Hematopoietic multipotent progenitor cell treated with erythropoietin and hydrocortisone succinate and interleukin-3 and kit ligand, for 17 days (in vitro differentiated cells): Measurements from ENCODE around the gene RELN.
"Not testable (repeated sequence)": the region's sequence is repeated elsewhere in the genome, so short reads cannot be mapped to it uniquely, and the experiment has no call there.

Experiments used
- DNase-seq: peaks from one replicate; pipeline ENCODE4 v3.0.0-alpha.2; 2015; ENCODE audit warnings: low spot score

The RELN gene

DNA sequence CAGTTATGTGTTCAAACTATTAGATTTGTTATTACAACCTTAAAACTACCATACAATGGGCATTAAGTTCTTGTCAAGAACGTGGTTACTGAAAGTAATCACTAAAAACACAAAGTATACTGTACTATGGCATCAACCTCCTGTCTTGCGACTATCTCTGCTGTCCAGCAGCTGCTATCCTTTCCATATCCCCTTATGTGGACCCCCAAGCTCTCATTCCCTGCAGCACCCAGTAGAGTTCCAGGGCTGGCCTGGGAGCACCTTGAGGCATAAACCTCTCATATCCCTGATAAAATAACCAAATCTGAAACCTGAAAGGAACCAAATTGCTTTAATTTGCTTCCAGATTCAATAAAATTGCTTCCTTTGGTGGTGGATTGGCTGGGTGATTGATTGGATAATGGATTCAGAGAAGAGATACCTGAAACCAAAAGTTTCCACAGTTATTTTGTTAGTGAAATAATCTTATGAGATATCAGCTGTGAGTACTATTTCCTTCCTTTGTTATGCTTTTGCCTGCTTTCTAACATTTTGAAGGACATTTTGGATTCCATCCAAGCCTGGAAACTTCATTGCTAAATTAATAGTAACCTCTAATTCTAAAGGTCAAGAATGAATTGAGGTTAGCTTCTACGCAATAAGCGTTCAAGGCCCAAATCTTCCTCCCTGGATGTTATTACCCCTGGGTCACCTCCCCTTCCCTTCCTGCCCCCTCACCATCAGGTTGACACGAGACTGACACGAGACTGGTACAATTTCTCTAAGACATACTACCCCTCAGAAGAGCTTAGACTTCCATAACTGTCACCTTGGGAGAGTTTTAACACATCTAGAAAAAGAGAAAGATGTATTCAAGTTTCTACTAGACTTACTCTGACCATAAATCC lies 48.8 kb downstream of the RELN start:
- DNase-seq: no peak

- DNase-seq: no peak
Measured at GRCh38 chr7:103937680-103938079, 51.8 kb downstream of the RELN start.

DNA sequence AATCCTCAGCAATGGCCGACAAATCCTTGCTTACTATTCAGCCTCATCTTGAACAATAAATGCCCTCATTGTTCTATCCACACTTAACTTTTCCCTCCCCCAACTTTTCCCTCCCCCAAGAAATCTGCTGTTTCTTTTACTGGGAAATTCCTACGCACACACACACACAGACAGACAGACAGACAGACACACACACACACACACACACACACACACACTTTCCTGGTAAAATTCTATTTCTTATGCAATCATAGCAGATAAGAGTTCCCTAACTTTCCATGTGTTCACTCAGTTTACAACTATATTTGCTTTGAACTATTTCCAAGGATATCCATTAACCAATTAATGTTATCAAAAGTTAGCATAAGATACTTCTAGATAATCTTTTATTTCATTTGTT lies 52.9 kb downstream of the RELN start:
- DNase-seq: no peak

- no peak for DNase-seq
Measured at GRCh38 chr7:103934508-103934907, 55.0 kb downstream of the RELN start.

DNA sequence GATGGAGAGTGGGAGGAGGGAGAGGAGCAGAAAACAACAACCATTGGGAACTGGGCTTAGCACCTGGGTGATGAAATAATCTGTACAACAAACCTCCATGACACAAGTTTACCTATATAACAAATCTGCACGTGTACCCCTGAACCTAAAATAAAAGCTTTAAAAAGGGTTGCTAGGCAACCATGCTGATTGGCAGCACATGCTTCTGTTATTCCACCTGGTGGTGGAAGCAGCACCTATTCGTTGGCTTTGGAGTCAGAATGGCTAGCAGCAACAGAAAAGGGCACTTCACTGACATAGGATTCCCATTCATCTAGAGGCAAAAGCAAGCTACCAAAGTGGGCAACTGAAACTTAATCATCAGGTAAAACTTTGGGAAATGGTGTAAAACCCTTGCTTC lies 57.1 kb downstream of the RELN start:
- no peak for DNase-seq

DNA sequence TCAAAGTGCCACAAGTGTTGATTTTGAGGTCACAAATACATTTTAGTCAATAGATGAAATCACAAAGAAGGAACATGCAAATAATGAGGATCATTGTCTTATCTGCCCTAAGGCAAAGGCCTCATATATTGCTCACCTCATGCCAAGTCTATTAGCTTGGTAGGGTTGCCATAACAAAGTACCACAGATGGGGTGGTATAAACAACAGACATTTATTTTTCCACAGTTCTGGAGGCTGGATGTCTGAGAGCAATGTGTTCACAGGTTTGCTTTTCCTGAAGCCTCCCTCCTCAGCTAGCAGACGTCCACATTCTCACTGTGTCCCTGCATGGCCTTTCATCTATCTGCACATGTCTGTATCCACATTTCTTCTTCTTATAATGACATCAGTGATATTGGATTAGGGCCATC lies 59.6 kb downstream of the RELN start:
- DNase-seq: no peak

- DNase-seq: no peak
Measured at GRCh38 chr7:103928581-103928980, 60.9 kb downstream of the RELN start.

DNA sequence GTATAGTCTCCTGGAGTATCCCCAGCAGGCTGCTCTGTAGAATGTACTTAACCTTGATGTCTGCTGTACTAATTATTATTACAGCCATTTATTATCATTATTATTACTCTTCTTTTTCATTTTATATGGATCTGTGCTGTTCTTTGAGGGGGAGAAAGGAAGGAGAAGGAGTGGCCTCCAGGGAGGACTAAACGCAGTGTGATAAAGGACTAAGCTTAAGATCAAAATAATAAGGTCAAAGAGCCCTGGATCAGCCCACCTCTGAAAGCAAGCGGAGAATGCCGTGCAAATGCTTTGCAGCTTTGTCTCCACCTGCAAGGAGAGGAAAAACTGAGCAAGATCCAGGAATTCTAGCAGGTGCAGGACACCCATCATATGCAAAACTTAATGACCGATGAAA lies 65.3 kb downstream of the RELN start:
- no peak for DNase-seq

DNA sequence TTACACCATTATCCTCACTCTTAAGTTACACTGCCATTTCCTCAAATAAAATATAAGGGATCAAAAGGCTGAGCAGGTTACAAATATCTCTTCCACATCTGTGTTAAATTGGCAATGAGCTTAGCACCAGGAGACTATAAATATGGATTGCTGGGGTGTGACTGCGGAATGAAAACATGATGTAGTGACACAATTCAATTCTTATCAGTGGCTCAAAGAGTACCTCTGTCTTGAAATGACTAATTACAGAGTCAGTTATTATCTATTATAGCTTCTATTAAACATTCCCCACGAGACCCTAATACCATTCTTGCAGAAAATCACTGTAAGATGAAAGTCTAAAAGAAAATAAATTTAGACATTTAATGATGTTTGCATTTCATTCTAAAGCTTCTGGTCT lies 67.1 kb downstream of the RELN start:
- DNase-seq: no peak

DNA sequence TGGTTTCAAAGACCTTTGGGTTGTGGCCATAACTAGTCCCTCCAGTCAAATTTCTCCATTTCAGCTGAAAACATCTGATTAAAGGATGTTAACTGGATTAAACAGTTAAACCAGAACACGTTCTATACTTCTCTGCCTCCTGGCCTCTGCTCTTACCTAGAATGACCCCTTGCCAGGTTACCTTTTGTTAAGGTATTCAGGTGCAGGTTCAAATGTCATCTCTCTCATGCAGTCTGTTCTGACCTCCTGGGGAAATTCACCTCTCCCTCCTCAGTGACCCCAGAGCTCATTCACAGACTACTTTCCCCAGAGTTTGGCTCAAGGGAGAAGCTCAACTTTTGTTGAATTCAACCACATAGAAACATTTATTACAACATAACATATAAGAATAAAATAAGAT lies 67.8 kb downstream of the RELN start:
- DNase-seq: no peak

DNA sequence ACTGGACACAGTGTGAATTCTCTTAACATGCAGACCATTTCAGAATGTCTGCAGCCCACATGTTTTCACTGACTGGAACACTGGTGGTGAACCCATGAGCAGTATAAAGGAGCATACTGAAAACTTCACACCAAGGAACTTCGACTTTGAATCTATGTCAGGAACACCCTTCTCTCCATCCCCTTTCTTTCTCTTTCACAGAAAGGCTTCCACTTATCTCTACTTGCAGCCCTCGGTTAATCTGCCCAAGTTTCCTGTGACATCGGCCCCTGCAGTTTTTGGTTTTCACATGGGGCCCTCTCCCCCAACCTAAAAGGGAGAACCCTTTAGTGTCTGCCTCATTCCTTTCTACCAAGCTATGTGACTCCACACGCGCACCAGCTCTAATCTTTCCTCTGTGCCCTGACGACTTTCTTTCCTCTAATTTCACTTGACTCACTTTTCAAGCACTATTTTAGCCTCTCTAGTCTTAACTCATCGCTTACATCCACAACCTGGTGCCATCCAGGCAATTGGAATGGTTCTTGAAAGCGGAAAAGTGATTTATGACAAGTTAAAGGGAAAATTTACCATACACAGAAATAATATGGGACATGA lies 70.1 kb downstream of the RELN start:
- DNase-seq: no peak

GRCh38 chr7:103918631-103919271 lies 70.7 kb downstream of the RELN start:
- DNase-seq: no peak

DNA sequence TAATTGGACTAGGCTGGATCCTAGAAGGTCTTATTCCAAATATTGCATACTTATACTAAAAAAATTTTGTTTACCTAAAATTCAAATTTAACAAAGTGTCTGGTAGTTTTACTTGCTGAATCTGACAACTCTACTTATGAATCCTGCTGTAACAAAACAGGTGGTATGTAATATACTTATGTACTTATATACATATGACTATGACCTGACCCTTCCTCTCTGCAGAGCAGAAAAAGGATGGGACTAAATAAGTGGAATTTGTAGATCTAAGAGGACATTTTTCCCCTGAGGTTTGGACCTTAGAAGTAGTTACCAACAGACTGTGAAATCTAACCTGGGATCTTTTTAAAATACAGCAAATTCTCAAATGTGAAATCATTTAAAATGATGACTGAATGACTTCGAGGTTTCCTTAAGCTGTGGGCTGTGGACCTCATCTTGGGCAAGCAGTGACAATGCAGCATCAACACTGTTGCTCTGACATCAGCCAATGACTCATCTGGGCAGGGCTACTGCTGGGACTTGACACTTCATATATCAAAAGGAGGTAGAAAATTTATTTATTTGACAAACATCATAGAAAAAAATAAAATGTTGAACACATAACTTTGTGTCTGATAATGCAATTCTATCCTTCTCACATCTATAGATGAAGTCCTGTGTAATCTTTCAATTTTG lies 73.6 kb downstream of the RELN start:
- DNase-seq: no peak

- DNase-seq: no peak
Measured at GRCh38 chr7:103914147-103914899, 75.1 kb downstream of the RELN start.

DNA sequence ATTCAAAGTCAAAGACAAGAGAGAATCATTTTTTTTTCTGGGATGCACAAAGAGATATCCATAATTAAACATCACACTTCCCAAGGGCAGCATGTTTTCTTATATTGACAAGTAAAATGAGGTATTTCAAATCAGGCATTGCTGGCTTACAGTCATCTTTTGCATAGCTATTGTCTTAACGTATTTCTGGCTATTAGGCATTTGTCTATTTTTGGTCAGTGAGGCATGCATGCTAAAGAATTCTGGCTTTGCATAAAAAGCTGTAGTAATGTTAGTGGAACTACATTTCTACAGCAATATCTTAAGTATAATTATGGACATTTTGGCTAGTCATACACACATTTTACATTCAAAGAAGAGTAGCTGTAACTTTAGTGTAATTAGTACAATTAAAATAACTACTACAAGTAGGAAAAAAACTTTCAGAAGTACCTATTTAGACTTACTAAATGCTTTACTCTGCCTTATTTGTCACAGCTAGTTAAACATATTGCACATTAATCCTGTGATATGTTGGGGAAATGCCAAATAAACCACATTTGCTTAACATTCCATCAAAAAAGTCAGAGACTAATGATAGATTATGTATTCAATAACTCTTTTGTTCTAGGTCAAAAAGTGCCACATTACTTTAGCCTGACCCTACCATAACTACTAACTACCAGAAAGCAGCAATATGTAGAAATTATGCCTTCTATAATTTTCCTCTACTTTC lies 76.4 kb downstream of the RELN start:
- DNase-seq: no peak

- not testable (repeated sequence) for DNase-seq
Measured at GRCh38 chr7:103911015-103911414, 78.4 kb downstream of the RELN start.

- no peak for DNase-seq
Measured at GRCh38 chr7:103905997-103906396, 83.5 kb downstream of the RELN start.

- no peak for DNase-seq
Measured at GRCh38 chr7:103902917-103903316, 86.5 kb downstream of the RELN start.

- DNase-seq: not testable (repeated sequence)
Measured at GRCh38 chr7:103896826-103897225, 92.6 kb downstream of the RELN start.

DNA sequence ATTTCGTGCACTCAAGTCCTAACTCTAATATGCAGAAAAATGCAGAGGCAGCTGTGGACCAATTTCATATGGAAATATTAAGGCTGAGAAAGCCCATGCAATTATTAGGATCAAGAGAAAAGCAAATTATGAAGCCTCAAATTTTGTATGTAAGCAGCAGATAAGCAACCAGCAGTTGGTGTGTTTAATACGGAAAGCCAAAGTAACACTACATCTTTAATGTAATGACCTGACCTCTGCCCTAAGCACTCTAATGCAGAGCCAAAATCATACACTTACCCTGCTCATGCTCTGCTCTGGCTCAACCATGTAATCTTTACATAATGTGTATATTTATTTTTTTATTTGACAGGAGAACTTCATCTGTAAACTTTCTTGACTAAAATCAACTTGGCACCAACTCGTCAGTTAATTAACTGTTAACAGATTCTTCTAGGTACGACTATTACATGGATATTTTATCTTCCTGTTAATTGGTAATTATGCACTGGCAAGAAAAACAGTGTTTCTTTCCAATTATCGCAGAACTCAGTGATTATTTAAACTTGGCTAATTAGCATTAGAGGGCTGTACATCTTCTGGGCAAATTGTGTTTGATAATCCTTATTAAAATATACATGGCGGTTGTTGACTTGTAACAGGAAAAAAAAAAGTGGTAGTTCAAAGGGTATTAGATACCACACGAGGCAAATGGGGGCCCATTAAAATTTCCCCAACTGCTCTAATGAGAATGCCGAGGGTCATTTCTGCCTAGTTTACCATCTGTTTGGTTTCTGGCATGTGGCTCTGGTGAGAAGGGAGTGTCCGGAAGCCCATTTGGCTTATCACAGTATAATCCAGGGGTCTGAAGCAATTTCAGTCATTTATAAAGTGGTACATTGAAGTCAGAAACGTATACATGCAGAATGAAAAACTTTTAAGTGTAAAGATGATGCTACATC lies 94.5 kb downstream of the RELN start:
- DNase-seq: no peak
